IPS-NIHi7 (cell line): Measurements from ENCODE around the gene EDDM13.
"Not testable (repeated sequence)": the region's sequence is repeated elsewhere in the genome, so short reads cannot be mapped to it uniquely, and the experiment has no call there.

ENCODE experiments used
- DNase-seq: peaks from one replicate; pipeline ENCODE4 v3.0.0; 2012; ENCODE audit warnings: mixed read lengths; ENCODE audit errors: extremely low spot score

Gene EDDM13

DNA sequence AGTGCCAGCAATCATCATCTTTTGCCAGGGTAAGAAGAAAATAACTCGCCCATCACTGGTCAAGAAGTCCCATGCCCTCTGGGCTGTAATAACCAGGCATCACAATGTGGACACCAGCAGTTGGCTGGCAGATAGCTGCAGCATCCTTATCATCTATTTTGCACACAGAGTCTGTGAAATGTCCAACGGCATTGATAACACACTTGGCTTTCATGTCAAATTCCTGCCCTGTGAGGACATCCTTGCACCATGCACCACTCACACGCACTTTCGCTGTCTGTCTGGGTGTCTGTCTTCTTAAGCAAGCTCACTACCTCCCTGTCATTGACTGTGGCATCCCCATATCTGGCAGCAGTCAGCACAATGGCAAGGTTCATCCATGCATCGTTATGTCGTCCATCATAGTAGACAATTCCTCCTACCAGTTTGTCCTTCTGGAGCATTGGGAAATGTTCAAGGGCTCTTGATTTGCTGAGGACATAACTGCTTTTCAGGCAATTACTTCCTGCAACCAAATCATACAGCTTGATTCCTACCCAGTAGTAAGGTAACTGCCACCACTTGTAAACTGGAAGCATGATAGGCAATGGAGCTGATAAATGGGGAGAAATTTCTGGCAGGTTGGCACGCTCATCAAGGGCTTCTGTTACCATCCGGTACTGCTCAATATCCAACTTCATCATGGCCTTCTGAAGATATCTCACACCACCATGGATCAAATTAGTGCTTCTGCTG is 48.9 kb downstream of the EDDM13 start:
- DNase-seq = no peak

DNA sequence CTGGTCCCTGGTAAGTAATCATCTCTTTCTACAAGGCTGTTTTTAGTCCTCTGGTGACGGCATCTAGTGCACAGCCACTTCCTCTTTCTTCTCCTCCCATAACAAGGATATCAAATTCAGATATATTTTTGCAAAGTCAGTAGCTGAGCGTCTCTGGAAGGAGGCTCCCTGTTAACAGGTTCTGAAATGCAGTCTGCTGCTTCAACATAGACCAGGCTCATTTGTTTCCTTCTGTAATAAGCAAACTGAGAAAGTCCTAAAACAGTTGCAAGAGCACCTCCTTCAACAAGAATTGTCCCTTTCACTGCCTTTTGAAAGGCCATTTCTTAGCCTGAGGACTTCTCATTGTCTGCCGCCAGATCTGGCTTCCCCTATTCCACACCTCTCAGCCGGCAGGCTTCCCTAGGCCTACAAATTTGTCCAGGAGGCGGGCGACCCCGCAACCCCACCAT is 49.5 kb downstream of the EDDM13 start:
- no peak for DNase-seq

DNA sequence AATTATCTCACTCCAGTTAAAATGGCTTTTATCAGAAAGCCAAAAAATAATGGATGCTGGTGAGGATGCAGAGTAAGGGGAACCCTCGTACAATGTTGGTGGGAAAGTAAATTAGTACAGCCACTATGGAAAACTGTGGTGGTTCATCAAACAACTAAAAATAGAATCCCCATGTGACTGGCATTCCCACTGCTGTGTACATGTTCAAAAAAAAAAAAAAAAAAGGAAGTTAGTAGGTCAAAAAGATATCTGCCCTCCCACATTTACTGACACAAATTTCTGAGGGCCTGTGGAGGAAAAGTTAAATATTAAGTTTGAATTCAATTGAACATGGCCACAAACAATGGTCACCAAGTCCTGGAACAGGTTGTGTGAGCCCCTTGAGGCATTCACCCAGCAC is 51.9 kb downstream of the EDDM13 start:
- no peak for DNase-seq

DNA sequence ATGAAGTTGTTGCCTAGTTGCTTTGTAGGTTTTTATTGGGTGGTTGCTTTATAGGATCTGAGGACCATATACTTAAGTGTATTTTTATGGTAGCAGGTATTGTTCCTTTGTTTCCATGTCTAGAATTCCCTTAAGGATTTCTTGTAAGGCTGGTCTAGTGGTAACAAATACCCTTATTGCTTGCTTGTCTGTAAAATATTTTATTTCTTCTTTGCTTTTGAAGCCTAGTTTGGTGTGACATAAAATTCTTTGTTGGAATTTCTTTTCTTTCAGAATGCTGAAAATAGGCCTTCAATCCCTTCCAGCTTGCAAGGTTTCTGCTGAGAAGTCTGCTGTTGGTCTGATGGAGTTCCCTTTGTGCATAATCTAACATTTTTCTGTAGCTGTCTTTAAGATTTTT is 60.1 kb downstream of the EDDM13 start:
- no peak for DNase-seq

DNA sequence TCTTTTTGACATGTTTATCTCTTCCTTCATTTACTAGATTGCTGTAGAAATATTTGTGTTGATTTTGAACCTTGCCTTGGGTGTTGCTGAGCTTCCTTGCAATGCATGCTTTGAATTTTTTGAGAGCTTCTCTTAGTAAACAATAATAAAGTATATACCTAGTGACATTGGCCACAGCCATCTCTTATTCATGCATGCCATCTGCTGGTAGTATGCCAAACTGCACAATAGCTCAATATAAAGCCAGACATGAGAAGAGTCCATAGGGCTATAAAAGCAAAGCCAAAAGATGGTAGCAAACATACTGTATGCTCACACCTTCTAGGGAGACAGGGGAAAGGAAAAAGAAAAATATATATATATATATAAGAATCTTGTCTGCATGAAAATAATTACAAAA is 61.0 kb downstream of the EDDM13 start:
- peak; percentile 33 for DNase-seq

DNA sequence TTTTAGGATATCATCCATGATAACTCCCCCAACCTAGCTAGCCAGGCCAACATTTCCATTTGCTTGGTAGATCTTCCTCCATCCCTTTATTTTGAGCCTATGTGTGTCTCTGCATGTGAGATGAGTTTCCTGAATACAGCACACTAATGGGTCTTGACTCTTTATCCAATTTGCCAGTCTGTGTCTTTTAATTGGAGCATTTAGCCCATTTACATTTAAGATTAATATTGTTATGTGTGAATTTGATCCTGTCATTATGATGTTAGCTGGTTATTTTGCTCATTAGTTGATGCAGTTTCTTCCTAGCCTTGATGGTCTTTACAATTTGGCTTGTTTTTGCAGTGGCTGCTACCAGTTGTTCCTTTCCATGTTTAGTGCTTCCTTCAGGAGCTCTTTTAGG is 62.8 kb downstream of the EDDM13 start:
- not testable (repeated sequence) for DNase-seq

DNA sequence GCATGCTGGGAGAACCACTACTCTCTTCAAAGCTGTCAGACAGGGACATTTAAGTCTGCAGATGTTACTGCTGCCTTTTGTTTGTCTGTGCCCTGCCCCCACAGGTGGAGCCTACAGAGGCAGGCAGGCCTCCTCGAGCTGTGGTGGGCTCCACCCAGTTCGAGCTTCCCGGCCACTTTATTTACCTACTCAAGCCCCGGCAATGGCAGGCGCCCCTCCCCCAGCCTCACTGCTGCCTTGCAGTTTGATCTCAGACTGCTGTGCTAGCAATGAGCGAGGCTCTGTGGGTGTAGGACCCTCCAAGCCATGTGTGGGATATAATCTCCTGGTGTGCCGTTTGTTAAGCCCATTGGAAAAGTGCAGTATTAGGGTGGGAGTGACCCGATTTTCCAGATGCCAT is 64.5 kb downstream of the EDDM13 start:
- DNase-seq = not testable (repeated sequence)

DNA sequence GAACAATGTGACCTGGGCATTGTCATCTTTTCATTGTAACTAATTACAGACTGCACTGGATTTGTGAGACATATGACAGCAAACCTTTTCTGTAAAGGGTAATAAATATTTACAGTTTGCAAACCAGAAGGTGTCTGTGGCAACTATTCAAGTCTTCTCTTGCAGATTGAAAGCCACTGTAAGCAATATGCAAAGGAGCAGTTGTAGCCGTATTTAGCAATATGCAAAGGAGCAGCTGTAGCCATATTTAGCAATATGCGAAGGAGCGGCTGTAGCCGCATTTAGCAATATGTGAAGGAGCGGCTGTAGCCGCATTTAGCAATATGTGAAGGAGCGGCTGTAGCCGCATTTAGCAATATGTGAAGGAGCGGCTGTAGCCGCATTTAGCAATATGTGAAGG is 66.5 kb downstream of the EDDM13 start:
- DNase-seq = not testable (repeated sequence)

DNA sequence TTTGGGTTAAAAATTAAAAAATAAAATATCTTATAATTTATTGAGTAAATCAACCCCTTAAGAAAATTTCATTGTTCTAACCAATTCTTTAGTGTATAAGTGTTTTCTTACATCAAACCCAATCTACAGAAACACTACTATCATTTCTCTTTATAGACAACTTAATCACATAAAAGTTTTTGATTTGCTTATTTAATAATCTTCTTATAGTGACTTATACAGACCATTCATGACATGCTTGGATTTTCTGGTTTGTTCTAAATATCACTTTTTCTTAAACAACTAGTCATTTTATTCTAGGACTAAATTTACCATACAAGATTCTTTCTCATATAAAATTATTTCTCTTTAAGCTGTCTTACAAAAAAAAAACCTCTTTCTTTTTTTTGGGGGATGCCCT is 69.4 kb downstream of the EDDM13 start:
- DNase-seq = no peak

DNA sequence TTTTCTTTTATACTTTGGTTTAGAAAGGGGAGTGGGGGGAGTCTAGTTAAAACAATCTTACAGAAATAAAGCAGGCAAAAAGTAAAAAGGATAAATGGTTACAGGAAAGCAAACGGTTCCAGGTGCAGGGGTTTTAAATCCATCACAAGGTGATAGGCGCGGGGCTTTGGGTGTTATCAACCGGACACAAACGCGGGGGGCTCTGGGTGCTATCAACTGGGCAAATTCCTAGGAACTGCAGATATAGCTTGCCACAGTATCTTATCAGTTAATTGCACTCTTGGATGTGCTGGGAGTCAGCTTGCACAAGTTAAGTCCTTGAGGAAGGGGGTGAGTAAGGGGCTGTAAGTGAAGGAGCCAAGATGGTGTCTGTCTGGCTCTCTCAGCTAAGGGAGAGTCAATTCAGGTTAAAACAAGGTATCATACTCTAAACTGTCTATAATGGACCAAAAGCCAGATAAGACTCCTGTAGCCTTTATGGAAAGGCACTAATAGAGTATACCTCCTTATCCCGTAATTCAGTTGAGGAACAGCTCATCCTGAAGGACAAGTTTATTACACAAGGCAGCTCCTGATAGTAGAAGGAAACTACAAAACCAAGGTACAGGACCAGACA is 74.7 kb downstream of the EDDM13 start:
- no peak for DNase-seq

DNA sequence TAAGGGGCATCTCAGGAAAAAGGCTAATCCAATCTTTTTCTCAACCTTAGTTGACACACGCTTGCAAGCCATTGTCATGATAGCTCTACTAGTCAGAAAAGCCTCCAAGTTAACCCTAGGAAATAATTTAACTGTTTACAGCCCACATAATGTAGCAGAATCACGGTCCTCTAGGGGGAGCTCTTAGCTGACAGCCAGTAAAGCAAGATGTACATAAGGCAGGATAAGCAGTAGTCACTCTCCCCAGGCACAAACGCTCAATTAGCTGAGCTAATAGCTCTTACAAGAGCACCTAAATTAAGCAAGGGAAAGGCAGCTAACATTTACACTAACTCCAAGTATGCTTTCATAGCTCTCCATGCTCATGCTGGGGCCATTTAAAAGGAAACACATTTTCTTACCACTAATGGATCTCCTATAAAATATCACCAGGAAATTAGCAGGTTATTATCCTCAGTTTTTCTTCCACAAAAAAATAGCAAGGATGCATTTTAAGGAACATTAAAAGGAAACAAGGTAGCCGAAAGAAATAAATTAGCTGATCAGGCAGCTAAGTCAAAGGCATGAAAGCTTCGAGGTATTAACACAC is 75.8 kb downstream of the EDDM13 start:
- no peak for DNase-seq

DNA sequence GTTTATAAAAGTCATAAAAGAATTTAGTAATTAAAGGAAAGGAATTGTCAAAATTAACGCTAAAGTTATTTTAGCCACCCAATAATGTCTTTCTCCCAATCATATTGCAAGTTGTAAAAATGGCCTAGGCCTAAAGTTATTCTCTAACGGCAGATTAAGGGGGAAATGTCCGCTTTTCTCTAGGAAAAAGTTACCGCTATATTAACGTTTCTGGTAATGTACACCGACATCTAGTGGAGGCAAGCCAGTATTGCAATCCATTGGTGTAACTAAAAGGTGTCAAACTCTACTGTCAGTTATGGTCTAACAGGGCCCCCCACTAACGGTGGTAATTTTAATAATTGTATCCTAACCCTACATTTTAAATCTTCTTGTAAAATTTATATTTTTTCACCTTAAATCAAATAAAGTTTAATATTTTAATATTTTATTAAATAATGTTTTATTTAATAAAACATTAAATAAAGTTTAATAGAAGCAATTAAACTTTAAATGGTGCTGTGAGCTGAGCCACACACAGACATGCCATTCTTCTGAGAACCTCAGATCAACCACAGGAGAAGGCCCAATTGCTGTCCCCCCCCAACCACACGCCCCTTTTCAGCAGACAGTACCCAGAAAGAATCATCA is 78.0 kb downstream of the EDDM13 start:
- DNase-seq = peak; percentile 24

DNA sequence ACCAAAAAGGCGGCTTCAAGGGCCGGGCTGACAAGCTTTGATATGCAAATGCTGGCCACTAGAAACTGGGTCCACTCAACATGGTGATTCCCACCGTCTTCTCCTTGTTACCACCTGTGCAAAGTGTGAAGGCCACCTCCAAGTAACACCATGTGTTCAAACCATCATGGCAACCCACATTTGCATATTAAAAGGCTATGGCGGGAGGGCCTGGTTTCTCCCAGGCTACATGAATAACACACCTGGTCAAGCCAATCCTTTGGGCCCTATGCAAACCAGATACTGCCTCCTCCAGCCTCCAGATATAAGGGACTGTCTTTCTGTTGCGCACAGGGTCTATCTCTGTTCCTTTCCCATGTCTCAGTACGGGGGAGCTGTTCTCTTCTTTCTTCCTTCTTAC is 78.7 kb downstream of the EDDM13 start:
- no peak for DNase-seq

DNA sequence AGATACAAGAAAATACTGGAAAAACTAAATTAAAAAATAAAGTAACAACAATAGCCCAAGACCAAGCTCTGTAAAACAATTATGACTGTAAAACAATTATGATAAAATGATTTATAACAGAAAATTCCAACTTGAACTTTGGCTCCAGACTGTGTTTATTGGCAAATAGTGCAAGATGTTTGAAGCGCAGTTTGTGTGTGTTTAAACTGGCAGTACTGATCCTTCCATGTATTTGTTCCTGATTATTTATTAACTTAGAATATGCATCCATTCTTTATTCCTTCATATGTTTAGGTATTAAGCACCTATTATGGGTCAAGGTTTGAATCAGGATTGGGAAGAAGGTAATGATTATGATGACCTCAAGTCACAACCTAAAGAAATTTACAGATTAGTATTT is 83.0 kb downstream of the EDDM13 start:
- no peak for DNase-seq

DNA sequence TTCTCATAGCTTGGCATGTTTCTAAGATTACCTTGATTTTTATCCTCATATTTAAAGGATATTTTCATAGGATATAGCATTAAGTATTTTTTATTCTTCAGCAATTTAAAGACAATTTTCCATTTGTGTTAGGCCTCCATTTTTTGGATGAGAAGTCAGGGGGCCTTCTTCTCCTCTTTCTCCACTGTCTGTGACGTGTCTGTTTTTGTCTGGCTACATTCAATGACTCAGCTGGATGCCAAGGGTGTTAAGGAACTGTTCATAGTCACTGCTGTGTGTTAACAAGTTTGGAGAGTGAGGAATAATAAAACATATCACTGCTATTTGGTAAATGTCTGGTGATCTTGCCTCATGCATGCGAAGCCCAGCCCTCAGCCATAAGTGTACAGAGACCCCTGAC is 84.4 kb downstream of the EDDM13 start:
- DNase-seq = no peak
